GM21528 (cell line): ENCODE measurements around the gene THOP1.
A peak's percentile ranks its signal among the peaks of the same experiment; 100 is the strongest.
"Not testable (repeated sequence)": the region's sequence is repeated elsewhere in the genome, so short reads cannot be mapped to it uniquely, and the experiment has no call there.

ENCODE experiments used
- ATAC-seq: cut with Tn5 transposase; IDR thresholded peaks from one replicate; pipeline ENCODE4 v1.9.1; 2021; ENCODE audit warnings: mild to moderate bottlenecking, moderate library complexity; ENCODE audit not compliant: unreplicated experiment, low FRiP score

Gene THOP1

DNA sequence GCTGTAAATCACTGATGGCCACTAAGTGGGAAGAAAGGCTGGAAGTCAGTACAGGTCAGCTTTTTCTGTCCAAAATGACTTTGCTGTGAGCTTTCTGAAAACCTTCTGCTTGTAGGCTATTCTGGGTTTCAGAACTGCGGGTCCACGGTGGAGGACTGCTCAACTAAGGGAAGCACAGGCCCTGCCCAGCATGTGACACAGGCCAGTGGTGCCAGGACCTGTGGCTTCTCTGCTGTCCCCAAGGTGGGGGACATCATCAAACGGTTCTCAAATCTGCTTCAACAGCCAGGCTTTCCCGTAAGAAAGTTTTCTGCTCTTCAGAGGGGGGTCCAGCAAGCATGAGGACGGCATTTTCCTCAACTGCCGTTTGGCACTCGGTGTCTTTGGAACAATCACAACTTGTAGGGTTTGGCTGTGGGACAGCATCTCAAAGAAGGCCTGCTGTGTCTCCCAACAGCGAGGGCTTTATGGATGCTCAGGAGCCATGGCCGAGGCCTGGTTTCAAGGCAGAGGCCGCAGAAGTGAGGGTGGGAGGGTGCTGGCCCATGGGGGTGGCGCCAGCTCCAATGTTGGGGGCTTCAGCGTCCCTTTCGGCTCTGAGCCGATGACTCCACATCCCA lies 6.1 kb upstream of the THOP1 start:
- no peak for ATAC-seq

DNA sequence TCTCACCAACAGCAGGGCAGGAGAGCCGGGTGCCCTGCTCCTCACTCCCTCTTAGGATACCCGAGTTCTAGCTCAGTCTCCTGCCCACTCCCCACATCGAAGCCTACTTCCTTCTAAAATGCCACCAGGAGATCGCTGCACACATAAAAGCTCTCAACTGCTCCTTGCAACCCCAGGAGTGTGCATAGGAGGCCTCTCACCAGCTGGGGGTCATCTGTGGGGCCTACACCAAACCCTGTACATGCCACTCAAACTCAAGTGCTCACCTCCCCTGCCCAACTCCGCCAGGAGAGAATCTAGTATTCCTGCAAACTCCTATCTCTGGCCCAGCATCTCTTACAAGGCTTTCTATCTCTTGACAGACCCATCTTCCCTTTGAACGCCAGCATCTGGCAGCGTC lies 5.0 kb upstream of the THOP1 start:
- ATAC-seq = no peak

DNA sequence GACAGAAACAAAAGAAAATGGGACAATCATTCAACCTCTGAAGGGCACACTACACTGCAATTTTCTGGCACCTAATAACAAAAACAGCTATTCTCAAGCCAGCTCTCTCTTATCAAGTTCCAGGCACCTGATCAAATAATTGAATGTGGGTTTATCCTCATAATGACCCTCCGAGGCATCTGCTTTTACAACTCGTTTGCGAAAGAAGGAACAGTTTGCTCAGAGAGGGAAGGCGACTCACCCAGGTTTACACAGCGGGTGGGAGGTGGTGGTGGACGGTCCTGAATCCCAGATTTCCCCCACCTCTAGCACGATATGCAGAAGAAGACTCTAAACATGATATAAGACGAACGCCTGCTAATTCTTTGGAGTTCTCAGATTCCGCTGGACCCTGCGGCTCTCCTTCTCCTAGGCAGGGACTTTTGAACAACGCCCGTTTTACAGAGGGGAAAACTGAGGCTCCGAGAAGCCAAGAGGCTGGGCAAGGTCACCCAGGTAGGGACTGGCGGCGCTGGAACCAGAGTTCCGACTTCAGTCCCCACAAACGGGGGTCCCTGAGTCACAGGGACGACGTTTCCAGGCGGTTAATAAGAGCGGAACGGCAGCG lies 2.9 kb upstream of the THOP1 start:
- no peak for ATAC-seq

DNA sequence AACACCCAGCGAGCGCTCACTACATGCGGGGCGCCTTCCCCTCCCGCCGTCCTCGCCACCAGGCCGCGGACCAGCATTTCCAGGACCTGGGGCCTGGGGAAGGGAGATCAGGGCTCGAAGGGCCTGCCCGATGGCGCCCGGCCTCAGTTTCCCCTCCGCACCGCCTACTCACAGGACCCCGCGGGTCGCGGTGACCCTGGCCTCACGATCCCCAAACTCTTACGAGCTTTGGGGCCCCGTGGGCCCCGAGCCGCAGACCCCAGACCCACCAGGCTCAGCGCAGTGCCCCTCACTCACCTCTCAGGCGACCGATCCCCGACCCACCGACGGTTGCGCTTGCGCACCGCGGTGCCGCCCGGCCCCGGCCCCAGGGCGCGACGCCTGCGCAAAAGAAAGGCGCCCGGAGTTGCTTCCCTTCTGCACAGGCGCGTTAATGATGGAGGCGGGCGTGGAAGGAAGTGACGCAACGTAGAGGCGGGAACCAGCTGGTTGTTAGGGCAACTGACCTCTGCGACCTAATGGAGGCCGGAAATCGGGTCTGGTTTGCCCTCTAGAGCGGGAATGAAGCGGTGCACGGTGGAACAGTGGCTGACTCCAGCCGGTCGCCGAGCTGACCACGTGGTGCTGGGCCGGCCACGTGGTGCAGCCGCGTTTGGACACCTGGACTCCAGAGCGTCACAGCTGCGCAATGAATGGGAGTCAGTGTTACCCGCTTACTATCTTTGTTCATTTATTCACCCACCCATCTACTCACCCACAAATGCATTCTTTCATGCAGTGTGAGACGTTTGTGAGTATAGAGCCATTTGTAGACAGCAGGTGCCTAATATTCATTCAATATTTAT lies 2.1 kb upstream of the THOP1 start, which contains the start of gene SGTA:
Gene SGTA (minus strand): TSS at position 338 of the 845 bp plus-strand sequence. CDS start 14,205 bp downstream, outside the sequence.
- peak; percentile 75 for ATAC-seq

DNA sequence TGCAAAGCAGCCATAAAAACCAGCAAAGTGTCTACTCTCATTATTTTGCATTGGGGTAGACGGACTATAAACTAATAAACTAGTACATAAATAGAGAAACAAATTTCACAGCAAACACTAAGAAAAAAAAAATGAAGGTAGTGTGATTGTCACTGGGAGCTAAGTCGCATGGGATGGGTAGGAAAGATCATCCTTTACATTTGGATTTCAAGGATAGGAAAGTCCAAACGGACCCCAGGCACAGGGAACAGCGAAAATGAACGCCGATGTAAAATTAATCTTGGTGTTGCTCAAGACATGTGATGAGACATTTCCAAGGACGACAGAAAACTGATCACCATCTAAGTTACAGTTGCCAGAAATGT lies 1.5 kb upstream of the THOP1 start:
- ATAC-seq = no peak

DNA sequence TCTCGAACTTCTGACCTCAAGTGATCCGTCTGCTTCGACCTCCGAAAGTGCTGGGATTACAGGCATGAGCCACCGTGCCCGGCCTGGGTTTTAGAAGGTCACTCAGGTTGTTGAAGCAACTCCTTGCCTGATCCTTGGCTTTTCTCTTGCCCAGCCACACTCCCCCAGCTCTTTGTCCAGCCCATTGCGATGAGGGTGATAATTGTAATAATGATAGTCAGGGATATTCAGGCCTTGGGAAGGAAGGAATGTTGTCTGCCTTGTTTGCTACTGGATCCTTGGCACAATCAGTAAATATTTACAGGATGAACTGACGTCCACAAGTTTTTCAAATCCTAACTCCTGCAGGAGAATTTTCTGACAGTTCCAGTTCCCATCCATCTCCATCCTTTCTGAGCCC lies 1.8 kb downstream of the THOP1 start:
- no peak for ATAC-seq

DNA sequence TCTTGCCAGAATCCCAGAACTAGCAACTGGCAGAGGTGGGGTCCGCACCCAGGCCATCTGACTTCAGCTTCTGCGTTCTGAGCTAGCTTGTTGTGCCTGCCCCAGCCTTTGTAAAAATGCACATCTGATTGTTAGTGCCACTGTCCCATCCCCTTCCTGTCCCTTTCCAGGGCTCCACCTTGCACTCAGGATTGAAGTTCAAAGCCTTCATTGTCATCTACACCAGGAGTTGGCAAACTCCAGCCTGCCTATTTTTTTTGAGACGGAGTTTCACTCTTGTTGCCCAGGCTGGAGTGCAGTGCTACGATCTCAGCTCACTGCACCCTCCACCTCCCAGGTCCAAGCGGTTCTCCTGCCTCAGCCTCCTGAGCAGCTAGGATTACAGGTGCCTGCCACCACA lies 2.9 kb downstream of the THOP1 start:
- no peak for ATAC-seq

DNA sequence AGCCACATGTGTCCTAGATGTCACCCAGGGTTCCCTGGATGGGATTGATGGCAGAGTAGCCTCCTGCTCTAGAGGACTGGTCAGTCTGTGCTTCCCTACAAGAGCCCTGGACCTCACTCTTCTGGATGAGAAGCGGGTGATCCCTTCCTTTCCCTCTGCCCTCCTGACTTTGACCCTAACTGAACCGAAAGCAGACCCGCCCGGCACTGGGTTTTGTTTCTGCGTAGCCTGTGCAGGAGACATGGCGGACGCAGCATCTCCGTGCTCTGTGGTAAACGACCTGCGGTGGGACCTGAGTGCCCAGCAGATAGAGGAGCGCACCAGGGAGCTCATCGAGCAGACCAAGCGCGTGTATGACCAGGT lies 4.9 kb downstream of the THOP1 start:
- ATAC-seq = no peak

DNA sequence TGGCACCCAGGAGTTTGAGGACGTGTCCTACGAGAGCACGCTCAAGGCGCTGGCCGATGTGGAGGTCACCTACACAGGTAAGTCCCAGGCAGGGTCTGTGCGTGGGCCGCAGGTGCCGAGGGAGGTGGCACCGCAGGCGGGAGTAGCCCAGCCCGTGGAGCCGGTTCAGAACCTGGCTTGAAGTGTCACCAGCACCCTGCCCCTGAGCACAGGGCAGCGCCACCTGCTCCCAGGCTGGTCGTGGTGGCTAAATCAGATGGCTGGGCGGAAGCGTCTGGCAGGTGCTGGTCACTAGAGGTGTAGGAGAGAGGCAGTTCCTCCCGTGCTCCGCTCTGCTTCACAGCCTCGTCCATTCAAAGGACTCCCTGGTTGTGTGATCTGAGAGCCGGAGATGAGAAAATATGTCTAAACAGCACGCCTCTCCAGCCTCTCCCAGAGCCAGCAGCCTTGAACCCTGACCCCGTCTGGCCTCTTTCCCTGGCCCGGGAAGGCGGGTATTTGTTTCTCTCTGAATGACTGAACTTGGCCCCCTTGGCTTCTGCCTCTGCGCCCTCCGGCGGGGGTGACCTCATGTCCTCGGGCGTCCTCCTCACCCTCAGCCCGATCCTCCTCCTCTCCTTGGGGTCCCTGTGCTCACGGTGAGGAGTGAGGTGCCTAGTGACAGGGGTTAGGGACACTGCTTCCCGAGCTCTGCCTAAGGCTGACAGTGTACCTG lies 5.4 kb downstream of the THOP1 start:
- no peak for ATAC-seq

DNA sequence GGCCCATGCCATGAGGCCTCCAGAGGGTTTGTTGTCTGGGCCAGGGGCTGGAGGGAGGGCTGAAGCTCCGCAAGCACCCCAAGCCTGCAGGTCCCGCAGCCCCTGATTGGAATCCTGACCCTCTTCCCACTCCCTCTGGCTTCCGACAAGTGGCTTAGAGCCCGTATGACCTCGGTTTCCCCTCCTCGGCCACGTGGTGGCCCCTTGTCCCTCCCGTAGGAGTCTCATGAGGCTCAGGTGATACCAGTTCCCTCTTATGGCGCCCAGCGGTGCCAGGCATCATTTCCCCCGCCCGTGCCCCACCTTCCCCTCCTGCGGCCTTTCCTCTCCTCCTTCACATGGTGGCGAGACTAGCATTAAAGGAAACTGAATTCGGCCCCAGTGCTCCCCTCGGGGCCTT lies 6.1 kb downstream of the THOP1 start:
- ATAC-seq = no peak

DNA sequence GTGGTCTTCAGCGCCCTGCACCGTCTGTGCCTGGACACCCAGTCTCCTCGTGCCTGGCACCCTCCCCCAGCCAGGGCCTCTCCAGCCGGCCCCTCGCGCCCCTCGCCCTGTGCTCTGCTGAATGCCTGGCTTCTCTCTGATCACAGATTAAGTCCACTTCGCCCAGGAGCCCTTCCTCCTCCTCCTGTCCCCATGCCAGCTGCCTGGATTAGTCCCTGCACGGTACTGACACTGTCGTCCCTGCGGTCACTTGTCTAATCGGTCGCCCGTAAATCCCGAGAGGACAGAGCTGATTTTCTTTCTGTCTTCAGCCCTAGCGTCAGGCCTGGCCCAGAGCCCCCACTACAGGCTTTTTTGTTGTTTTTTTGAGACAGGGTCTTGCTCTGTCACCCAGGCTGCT lies 6.6 kb downstream of the THOP1 start:
- ATAC-seq = no peak

DNA sequence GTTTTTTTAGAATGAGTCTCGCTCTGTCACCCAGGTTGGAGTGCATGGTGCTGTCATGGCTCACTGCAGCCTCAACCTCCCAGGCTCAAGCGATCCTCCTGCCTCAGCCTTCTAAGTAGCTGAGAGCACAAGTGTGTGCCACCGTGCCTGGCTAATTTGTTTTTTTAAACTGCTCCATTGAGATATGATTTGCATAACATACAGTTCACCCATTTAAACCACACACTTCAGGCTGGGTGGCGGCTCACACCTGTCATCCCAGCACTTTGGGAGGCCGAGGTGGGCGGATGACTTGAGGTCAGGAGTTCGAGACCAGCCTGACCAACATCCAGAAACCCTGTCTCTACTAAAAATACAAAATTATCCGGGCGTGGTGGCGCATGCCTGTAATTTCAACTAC lies 7.4 kb downstream of the THOP1 start:
- not testable (repeated sequence) for ATAC-seq

DNA sequence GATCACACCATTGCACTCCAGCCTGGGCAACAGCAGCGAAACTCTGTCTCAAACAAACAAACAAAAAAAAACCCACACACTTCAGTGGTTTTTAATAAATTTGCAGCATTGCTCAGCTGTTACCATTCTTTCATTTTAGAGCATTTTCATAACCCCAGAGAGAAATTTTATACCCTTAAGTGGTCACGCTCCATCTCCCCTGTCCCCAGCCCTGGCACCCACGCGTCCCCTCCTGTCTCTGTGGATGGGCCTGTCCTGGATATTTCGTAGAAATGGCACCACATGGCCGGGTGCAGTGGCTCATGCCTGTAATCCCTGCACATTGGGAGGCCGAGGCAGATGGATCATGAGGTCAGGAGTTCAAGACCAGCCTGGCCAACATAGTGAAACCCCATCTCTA lies 7.8 kb downstream of the THOP1 start:
- no peak for ATAC-seq

DNA sequence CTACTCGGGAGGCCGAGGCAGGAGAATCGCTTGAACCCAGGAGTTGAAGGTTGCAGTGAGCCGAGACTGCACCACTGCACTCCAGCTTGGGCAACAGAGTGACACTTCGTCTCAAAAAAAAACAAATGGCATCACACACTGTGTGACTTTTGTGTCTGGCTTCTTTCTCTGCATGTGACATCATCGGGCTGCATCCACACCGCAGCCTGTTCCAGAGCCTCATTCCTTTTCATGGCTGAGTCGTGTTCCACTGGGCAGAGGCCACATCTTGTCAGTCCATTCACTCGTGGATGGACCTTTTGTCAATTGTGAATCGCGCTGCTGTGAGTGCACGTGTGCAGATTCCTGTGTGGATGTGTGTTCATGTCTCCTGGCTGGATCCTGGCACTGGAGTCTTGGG lies 8.3 kb downstream of the THOP1 start:
- ATAC-seq = no peak

DNA sequence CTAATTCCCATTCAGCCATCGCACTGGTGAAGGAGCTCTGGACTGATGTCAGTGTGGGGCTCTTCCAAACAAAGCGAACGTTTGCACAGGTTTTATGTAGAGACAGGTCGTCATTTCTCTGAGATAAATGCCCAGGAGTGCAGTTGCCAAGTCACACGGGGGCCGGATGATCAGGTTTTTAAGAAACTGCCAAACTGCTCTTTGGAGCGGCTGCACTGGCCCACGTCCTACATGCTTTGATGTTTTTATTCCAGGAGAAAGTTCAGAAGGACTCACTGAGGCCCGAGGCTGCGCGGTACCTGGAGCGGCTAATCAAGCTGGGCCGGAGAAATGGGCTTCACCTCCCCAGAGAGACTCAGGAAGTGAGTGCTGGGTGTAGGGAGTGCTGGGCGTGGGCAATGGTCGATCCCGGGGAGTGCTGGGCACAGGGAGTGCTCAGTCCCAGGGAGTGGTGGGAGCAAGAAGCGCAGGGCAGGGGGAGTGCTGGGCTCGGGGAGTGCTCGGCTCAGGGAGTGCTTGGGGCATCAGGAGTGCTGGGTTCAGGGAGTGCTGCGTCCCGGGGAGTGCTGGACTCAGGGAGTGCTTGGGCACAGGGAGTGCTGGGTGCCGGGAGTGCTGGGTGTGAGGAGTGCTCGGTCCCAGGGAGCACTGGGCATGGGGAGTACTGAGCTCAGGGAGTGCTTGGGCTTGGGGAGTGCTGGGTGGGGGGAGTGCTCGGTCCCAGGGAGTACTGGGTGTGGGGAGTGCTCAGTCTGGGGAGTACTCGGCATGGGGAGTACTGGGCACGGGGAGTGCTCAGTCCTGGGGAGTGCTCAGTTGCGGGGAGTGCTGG lies 10.7 kb downstream of the THOP1 start:
- no peak for ATAC-seq

DNA sequence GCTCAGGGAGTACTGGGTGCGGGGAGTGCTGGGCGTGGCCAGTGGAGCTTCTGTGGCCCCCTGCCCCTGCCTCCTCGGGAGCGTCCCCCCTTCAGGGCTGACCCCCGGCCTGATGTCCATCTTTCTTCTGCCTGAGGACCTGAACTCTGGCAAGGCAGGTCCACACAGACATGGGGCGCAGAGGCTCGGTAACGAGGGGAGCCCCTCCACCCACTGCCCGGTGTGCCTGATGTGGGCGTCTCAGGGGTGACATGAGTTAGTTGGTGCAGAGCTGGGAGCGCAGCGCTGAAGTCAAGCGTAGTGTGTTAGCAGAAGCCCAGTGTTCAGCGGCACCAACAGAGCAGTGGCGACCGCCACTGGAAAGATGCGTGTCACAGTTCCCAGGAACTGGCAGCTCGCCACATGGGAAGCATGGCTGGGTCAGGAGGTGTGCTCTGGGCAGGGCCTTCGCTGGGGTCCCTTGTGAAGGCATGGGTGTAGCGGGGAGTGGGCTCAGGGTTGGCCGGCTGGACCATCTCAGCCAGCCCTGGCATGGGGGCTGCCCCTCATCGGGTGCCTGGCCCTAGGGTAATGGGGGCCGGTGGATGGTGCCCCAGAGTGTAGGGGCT lies 11.5 kb downstream of the THOP1 start:
- no peak for ATAC-seq

DNA sequence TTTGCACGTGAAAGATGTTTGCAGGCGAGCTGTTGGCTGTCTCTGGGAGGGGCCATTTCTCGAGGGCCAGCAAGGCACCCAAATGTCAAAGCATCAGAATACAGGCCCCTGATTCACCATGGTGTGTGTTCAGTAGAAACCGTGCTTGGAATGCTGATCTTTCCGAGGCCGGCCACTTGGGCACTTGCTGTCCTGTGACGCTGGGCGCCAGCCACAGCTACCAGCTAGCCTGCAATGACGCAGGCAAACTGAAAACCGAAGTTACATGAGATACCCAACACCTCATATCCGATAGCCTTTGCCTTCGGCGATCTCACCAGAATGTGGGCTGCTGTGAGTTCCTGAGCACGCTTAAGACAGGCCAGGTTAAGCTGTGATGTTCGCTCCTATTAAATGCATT lies 12.0 kb downstream of the THOP1 start:
- ATAC-seq = no peak

DNA sequence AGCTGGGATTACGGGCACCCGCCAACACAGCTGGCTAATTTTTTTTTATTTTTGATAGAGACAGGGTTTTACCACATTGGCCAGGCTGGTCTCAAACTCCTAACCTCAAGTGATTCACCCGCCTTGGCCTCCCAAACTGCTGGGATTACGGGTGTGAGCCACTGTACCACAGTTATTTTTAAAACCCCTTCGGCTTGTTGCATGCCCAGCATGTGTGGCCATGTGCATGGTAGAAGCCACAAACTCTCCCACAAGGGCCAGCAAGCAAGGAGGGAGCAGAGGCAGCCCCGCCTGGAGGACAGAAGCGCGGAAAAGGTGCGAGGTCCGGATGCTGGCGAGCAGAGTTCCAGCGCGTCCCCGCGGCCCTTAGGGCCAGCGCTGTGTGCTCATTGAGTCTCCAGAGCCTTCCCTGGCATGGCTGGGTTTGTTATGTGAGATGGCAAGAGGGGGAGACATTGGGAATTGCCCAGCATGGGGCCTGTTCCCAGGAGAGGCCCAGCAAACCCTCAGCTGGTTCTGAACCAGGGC lies 12.9 kb downstream of the THOP1 start:
- no peak for ATAC-seq

DNA sequence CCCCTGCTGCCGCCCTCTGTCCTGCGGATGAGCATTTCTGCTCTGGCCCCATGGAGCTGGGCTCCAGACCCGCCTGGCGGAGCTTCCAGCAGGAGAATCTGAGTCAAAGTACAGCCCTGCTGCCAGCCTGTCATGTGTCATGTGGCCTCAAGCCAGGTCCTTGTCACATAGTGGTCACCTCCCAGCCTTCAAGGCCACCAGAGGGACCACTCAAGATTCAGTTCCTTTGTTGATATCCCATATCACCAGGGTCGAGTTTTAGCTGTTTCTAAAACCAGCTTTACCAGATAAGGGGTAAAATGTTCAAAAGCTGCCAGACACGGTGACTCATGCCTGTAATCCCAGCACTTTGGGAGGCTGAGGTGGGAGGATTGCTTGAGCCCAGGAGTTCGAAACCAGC lies 13.4 kb downstream of the THOP1 start:
- no peak for ATAC-seq
